ENCODE data around the gene ATAD3B. TPM values are rescaled to one million over a fixed set of nuclear protein-coding genes. Genes with fewer than 3 reads are reported as not detected.
"Not testable (repeated sequence)": the region's sequence is repeated elsewhere in the genome, so short reads cannot be mapped to it uniquely, and the experiment has no call there.

ATAD3B gene
- total RNA-seq, 2 experiments from 2014 or later, result 26.2 to 39.2 TPM

DNA sequence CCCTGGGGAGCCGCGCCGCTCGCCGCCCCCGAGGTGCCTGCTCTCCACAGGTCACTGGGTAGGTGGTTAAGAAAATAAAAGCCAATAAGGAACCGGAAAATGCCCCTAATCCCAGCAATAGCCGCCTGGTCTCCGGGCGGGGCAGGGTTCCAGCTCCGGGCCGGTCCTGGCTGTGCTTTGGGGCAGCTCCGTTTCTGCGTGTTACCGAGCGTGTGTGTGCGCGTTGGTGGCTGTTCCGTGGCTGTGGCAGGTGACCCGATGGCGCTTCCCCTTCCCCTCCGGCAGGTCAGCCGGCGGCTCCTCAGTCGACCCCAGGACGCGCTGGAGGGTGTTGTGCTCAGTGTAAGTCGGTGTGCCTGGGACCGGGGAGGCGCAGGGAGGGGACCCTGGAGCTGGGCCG lies 51.7 kb downstream of the ATAD3B start:
- intact Hi-C loops (cut with DNase I, micrococcal nuclease); DNase-seq; H3K9me3 Mint-ChIP-seq (ENCODE audit: low read depth); H3K27me3 Mint-ChIP-seq; POLR2A ChIA-PET; ATAC-seq; H3K4me3 Mint-ChIP-seq; H3K27ac Mint-ChIP-seq; CTCF ChIA-PET; H3K4me1 Mint-ChIP-seq: not testable (repeated sequence)
- H3K36me3 Mint-ChIP-seq (ENCODE audit: low read depth), result peaks cover 15% of the 10 kb centered on the region

DNA sequence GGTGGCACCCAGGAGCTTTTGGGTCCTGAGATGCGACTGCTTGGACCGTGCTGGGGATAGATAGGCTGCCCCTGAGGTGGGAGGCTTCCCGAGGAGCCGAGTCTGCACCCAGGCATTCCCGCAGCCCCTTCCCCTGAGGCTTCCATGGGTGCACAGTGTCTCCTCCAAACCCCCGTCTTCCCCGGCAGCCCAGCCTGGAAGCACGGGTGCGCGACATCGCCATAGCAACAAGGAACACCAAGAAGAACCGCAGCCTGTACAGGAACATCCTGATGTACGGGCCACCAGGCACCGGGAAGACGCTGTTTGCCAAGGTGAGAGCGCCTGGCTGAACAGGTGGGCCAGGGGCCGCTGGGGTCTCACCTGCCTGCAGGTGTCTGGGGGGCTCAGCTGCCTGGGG lies 52.1 kb downstream of the ATAD3B start:
- H3K27ac Mint-ChIP-seq; CTCF ChIA-PET; H3K4me1 Mint-ChIP-seq; DNase-seq; POLR2A ChIA-PET; intact Hi-C loops (cut with DNase I, micrococcal nuclease); ATAC-seq; H3K27me3 Mint-ChIP-seq; H3K9me3 Mint-ChIP-seq (ENCODE audit: low read depth); H3K4me3 Mint-ChIP-seq: not testable (repeated sequence)
- peaks cover 12% of the 10 kb centered on the region for H3K36me3 Mint-ChIP-seq (ENCODE audit: low read depth)

DNA sequence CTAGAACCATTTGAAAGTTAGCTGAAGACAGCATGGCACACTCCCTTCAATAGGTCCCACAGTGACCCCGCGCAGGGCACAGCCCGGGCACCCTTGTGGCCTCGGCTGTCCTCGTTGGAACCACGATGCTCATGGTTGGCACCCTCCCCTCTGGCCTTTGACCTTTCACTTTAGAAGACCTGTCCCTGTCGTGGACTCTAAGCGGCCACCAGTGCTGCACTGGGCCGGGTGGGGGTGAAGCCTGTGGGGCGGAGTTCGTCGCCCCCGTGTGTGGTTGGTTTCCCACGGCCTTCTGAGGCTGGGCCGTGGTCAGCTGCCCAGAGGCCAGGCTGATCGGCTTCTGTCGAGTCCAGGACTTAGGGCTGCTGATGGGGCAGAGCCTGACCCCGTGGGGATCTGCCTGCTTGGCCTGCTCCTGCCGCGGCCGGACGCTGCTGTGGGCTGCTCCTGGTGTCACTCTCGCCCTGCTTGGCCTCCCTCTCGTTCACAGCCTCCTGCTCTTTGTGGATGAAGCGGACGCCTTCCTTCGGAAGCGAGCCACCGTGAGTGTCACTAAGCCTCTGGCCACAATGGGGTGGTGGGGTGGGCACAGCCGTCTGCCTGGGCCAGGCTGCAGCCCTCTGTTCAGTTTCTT lies 53.3 kb downstream of the ATAD3B start:
- ATAC-seq; H3K9me3 Mint-ChIP-seq (ENCODE audit: low read depth); intact Hi-C loops (cut with DNase I, micrococcal nuclease); CTCF ChIA-PET; H3K4me3 Mint-ChIP-seq; H3K27me3 Mint-ChIP-seq; POLR2A ChIA-PET; DNase-seq; H3K4me1 Mint-ChIP-seq; H3K27ac Mint-ChIP-seq: not testable (repeated sequence)
- H3K36me3 Mint-ChIP-seq (ENCODE audit: low read depth), result peaks cover 19% of the 10 kb centered on the region

DNA sequence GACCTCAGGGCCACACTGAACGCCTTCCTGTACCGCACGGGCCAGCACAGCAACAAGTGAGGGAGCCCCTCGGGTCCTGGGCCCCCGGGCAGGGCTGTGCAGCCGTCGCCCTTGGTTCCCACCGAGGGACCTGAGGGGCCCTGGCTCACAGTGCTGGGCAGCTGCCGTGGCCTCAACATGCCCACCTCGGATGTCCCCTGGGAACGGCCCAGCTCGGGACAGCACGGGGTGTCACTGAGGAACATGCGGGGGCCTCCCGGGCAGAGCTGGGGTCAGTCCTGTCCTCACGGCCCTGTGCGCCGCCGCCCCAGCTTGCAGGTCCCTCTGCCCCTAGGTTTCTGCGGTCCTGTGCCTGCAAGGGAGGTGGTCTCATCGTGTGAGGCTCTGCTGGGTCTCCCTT lies 54.9 kb downstream of the ATAD3B start:
- peaks cover 22% of the 10 kb centered on the region for H3K36me3 Mint-ChIP-seq (ENCODE audit: low read depth)
- H3K4me3 Mint-ChIP-seq; DNase-seq; POLR2A ChIA-PET; intact Hi-C loops (cut with DNase I, micrococcal nuclease); H3K4me1 Mint-ChIP-seq; H3K27me3 Mint-ChIP-seq; H3K9me3 Mint-ChIP-seq (ENCODE audit: low read depth); ATAC-seq; CTCF ChIA-PET; H3K27ac Mint-ChIP-seq: not testable (repeated sequence)

DNA sequence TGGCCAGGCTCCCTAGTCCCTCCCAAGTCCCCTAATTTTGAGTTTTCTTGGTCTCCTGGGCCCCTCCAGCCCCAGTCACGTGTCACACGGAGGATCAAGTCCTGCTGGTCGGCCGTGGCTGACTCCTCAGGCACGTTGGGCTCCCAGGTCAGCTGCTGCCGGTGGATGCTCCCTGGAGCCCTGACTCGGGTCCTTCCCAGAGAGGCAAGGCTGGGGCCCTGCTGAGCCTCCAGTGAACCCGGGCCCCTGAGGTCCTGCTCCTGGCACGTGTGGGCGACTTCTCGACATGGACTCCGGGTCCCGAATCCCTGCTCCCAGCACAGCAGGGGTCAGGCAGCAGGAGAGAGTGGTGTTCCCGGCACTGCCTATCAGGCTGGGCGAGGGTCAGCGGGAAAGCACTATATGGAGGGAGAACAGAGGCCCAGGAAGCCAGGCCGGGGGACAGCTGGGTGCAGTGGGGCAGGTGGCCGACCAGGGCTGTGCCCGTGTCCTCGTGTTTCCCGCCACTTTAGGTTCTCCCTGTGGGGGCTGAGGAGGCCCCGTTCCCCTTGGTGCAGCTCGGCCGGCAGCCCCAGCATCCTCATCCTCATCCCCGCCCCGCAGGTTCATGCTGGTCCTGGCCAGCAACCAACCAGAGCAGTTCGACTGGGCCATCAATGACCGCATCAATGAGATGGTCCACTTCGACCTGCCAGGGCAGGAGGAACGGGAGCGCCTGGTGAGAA lies 55.7 kb downstream of the ATAD3B start:
- Mint-ChIP-seq H3K4me3 (no peak overlapping the region), H3K27me3 (no peaks in the 10 kb centered on the region), H3K4me1 (no peaks in the 10 kb centered on the region), H3K36me3 (ENCODE audit: low read depth) (peaks cover 27% of the 10 kb centered on the region), H3K9me3 (ENCODE audit: low read depth) (peaks cover 7% of the 10 kb centered on the region), H3K27ac (no peak overlapping the region)
- DNase-seq, result no peak
- no peak for ATAC-seq
- POLR2A ChIA-PET, result no interaction called here
- intact Hi-C loops (cut with DNase I, micrococcal nuclease), result no loop called here
- CTCF ChIA-PET, result no interaction called here

DNA sequence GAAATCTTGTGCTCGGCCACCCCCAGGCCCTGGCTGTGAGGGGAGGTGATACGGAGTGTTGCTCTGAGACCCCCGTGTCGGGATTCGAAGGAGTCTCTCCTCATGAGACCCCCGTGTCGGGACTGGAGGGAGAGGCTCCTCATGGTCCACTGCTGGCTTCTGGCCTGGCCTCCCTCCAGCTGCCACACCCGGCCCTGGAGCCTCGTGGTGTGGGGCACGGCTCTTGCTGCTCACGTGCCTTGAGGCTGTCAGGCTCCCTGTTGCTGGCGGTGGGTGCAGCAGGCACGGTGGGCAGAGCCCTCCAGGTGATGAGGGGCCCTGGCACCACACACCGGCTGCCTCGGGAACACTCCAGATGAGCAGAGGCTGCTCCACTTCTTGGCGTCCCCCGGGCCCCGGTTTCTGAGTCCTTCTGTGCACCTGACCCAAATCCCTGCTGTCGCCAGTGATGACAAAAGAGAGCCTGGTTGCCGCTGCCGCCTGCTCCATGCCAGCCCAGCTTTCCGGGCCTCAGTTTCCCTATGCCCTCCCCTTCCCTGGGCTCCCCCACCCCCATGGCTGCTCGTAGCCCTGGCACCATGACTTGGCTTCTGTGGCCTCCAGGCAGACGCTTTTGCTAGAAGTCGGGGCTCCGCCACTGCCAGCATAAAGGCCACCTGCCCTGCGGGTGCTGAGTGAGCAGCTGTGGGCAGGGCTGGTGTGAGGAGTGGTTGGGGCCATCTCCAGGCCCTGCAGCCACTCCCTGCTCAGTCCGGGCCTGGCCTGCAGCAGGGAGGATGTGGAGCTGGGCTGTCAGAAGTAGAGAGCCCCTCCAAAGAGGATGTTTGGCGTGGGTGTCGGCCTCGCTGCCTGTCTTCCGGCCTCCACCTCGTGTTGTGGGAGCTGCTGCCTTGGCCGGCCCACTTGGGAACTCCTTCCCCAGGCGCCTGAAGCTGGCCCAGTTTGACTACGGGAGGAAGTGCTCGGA lies 57.0 kb downstream of the ATAD3B start:
- DNase-seq (no peak), ATAC-seq (no peak)
- no peaks in the 10 kb centered on the region for H3K4me1 Mint-ChIP-seq
- intact Hi-C loops (cut with DNase I, micrococcal nuclease), result no loop called here
- CTCF ChIA-PET, result no interaction called here
- H3K4me3 Mint-ChIP-seq, result no peak overlapping the region
- H3K27me3 Mint-ChIP-seq, result no peaks in the 10 kb centered on the region
- peaks cover 7% of the 10 kb centered on the region for H3K9me3 Mint-ChIP-seq (ENCODE audit: low read depth)
- no peak overlapping the region for H3K27ac Mint-ChIP-seq
- peaks cover 30% of the 10 kb centered on the region for H3K36me3 Mint-ChIP-seq (ENCODE audit: low read depth)
- POLR2A ChIA-PET, result no interaction called here

DNA sequence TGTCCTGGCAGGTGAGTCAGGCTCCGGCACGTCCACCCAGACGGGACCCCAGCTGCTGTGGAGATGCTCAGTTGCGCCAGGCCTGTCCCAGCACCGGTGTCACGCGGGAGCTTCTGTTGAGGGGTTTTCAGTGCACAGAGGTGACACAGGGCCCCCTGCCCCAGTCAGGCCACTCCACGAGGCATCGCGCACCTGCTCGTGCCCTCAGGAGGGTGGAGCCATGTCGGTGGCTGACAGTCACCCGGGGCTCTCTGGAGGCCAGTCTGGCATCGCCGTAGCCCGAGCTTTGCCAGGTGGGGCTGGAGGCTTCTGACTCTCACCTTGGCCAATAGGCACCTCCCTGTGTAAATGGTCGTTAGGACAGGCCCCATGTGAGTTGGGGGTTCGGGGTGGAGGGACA lies 57.8 kb downstream of the ATAD3B start:
- intact Hi-C loops (cut with DNase I, micrococcal nuclease), result no loop called here
- no peak for ATAC-seq
- ChIA-PET CTCF (no interaction called here), POLR2A (no interaction called here)
- Mint-ChIP-seq H3K27ac (no peak overlapping the region), H3K4me1 (no peaks in the 10 kb centered on the region), H3K9me3 (ENCODE audit: low read depth) (peaks cover 7% of the 10 kb centered on the region), H3K4me3 (no peak overlapping the region), H3K27me3 (no peaks in the 10 kb centered on the region), H3K36me3 (ENCODE audit: low read depth) (peaks cover 30% of the 10 kb centered on the region)
- no peak for DNase-seq

DNA sequence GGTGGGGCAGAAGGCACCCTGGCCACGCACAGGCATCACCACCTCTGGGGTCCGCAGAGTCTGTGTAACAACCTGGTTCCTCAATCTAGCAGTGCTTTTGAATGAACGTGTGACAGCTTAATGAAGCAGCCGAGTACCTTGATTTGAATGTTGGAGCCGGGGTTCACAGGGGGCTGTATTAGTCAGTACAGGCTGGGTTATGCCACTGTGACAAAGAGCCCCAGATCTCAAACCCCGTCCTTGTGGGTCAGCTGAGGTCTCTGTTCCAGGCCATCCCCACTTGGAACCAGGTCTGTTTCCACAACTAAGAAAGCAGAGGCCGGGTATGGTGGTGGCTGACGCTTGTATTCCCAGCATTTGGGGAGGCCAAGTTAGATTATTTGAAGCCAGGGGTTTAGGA lies 58.4 kb downstream of the ATAD3B start:
- peaks cover 7% of the 10 kb centered on the region for H3K9me3 Mint-ChIP-seq (ENCODE audit: low read depth)
- CTCF ChIA-PET, result no interaction called here

DNA sequence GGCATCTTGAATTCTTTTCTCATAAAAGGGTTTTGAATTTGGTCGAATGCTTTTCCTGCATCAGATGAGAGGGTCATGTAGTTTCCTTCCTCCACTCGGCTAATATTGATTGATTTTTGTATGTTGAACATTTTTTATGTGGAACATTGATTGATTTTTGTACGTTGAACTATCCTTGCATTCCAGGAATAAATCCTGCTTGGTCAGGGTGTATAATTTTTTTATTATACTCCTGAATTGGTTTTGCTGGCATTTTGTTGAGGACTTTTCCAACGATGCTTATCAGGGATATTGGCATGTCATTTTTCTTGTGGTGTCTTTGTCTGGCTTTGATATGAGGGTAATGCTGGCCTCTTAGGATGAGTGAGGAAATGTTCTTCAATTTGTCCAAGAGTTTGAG lies 60.4 kb downstream of the ATAD3B start:
- Mint-ChIP-seq H3K4me1 (no peaks in the 10 kb centered on the region), H3K36me3 (ENCODE audit: low read depth) (peaks cover 30% of the 10 kb centered on the region), H3K4me3 (no peak overlapping the region), H3K9me3 (ENCODE audit: low read depth) (peaks cover 7% of the 10 kb centered on the region), H3K27ac (no peak overlapping the region), H3K27me3 (no peaks in the 10 kb centered on the region)
- ATAC-seq (no peak), DNase-seq (no peak)
- POLR2A ChIA-PET, result no interaction called here
- CTCF ChIA-PET, result no interaction called here
- intact Hi-C loops (cut with DNase I, micrococcal nuclease), result no loop called here

More for the DNA sequence above, 58.4 kb downstream of the ATAD3B start:
- DNase-seq (no peak), ATAC-seq (no peak)
- Mint-ChIP-seq H3K27ac (no peak overlapping the region), H3K4me3 (no peak overlapping the region), H3K27me3 (no peaks in the 10 kb centered on the region), H3K4me1 (no peaks in the 10 kb centered on the region), H3K36me3 (ENCODE audit: low read depth) (peaks cover 30% of the 10 kb centered on the region)
- intact Hi-C loops (cut with DNase I, micrococcal nuclease), result no loop called here
- POLR2A ChIA-PET, result no interaction called here

DNA sequence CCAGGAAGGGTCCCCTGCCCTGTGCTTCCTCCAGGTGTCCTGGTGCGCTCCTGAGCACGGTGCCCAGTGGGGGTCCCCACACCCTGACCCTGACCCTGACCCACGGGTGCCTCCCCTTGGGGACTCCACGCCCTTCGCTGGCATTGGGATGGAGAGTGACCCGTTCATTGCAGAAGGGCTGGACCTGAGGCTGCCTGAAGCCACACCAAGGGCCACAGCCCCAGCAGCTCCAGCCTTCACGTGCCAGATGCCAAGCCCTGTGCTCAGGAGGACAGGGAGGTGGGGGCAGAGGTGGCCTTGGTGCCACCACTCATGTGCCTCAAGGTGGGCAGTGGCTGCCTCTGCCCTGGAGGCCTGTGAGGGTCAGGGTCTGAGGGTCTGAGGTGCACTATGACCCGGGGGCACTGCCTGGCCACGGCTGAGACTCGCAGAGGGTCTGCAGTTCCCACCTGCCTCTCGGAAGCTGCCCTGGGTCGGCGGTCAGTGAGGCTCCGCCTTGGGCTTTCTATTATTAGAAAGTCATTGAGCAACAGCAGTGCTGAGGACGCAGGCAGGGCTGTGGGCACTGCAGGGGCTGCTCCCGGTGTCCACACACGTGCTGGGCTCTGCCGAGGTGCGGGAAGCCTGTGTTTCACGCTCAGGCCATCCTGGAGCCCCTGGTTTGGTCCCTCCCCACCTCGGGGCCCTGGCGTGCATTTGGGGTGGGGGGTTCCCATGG lies 61.8 kb downstream of the ATAD3B start:
- H3K27me3 Mint-ChIP-seq; CTCF ChIA-PET; H3K4me3 Mint-ChIP-seq; POLR2A ChIA-PET; ATAC-seq; DNase-seq; H3K4me1 Mint-ChIP-seq; H3K27ac Mint-ChIP-seq; H3K9me3 Mint-ChIP-seq (ENCODE audit: low read depth); intact Hi-C loops (cut with DNase I, micrococcal nuclease): not testable (repeated sequence)
- peaks cover 26% of the 10 kb centered on the region for H3K36me3 Mint-ChIP-seq (ENCODE audit: low read depth)

DNA sequence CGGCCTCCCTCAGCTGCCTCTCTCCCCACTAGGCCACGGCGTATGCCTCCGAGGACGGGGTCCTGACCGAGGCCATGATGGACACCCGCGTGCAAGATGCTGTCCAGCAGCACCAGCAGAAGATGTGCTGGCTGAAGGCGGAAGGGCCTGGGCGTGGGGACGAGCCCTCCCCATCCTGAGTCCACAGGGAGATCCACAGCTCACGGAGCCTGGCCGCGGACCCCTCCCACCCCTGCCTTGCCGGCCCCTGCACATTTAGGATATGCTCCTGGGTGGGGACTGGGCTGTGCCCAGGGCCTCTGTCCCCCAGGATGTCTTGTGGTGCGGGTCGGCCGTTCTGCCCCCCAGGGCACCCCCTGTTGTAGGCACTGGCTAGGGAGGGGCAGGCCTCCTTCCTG lies 62.3 kb downstream of the ATAD3B start:
- H3K9me3 Mint-ChIP-seq (ENCODE audit: low read depth); H3K27me3 Mint-ChIP-seq; H3K4me3 Mint-ChIP-seq; POLR2A ChIA-PET; intact Hi-C loops (cut with DNase I, micrococcal nuclease); H3K4me1 Mint-ChIP-seq; H3K27ac Mint-ChIP-seq; CTCF ChIA-PET; ATAC-seq; DNase-seq: not testable (repeated sequence)
- peaks cover 22% of the 10 kb centered on the region for H3K36me3 Mint-ChIP-seq (ENCODE audit: low read depth)

Measured in activated CD4-positive, alpha-beta T cell treated with anti-CD3 and anti-CD28 coated beads for 36 hours (primary cell).